ENCODE data around the gene SNCA. TPM values are rescaled to one million over a fixed set of nuclear protein-coding genes. Genes with fewer than 3 reads are reported as not detected.

The SNCA gene
- total RNA-seq, 2 donors from 2014 or later, result 5.6 to 8.7 TPM

DNA sequence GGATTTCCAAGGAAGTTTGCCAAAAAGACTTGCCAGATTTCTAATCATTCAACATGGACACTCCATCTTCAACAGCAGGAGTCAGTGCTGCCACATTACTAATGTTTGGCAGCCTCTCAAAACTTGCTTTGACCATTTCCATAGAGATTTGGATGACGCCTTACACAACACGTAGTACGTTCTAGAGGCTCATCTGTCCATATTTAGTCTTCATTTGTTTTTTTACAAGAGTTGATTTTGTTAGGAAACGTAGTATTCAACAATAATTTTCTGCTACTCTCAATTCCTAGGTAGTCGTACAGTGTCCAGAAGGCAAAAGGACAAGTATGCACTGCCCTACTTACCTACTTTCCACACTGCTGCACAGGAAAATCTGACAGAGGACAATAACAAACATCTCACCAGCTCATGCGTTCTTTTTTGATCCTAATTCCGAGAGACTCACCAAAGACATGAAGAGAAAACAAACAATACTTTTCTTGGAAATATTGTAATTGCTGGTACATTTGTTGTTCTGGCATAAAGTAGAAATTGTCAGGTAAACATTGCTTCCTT, 117.3 kb downstream of the SNCA start:
- Histone ChIP-seq H3K27ac (no peak overlapping the region), H3K27me3 (replicated peaks; ENCODE audit: insufficient read depth) (no peaks in the 10 kb centered on the region), H3K4me1 (replicated peaks) (peaks cover 5% of the 10 kb centered on the region), H3K36me3 (no peaks in the 10 kb centered on the region), H3K9me3 (no peaks in the 10 kb centered on the region), H3K4me3 (no peak overlapping the region)
- intact Hi-C loops (cut with DNase I), result no loop called here
- TF ChIP-seq, protein P1, sequence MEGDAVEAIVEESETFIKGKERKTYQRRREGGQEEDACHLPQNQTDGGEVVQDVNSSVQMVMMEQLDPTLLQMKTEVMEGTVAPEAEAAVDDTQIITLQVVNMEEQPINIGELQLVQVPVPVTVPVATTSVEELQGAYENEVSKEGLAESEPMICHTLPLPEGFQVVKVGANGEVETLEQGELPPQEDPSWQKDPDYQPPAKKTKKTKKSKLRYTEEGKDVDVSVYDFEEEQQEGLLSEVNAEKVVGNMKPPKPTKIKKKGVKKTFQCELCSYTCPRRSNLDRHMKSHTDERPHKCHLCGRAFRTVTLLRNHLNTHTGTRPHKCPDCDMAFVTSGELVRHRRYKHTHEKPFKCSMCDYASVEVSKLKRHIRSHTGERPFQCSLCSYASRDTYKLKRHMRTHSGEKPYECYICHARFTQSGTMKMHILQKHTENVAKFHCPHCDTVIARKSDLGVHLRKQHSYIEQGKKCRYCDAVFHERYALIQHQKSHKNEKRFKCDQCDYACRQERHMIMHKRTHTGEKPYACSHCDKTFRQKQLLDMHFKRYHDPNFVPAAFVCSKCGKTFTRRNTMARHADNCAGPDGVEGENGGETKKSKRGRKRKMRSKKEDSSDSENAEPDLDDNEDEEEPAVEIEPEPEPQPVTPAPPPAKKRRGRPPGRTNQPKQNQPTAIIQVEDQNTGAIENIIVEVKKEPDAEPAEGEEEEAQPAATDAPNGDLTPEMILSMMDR (IDR thresholded peaks at IDR 0.05), result no peak
- TF ChIP-seq POLR2A (IDR thresholded peaks at IDR 0.05), result no peak
- no peak for TF ChIP-seq POLR2AphosphoS5 (IDR thresholded peaks at IDR 0.05)
- DNase-seq (ENCODE audit: low spot score), result no peak
- WGBS, result 91% methylated on average over 7 of the region's 7 CpGs

DNA sequence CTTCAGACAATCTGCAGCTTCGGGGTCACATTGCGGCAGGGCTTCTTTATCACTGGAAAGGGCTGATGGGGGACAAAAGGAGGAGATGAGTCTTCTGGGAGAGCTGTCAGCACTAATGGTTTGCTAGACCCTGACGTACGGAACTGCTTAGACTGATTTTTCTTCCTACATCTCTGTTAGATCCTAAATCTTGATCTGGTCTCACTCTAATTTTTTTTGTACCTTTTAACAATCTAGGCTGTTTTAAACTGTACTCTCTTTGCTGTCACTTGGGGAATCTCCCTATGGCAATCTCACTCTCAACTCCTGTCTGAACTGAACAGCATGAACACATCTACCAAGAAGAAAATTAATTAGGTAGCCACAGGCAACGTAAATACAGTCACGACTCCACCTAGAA, 120.1 kb downstream of the SNCA start:
- H3K27ac ChIP-seq, result no peak overlapping the region
- no peaks in the 10 kb centered on the region for H3K27me3 ChIP-seq (replicated peaks; ENCODE audit: insufficient read depth)
- WGBS, result 75% methylated on average over 6 of the region's 6 CpGs
- no peaks in the 10 kb centered on the region for H3K9me3 ChIP-seq
- no peak for DNase-seq (ENCODE audit: low spot score)
- H3K36me3 ChIP-seq, result no peaks in the 10 kb centered on the region
- no peak overlapping the region for H3K4me3 ChIP-seq
- no peak for TF ChIP-seq POLR2AphosphoS5 (IDR thresholded peaks at IDR 0.05)
- TF ChIP-seq, protein P1 (IDR thresholded peaks at IDR 0.05), result no peak
- no peak for TF ChIP-seq POLR2A (IDR thresholded peaks at IDR 0.05)
- intact Hi-C loops (cut with DNase I), result no loop called here
- peaks cover 5% of the 10 kb centered on the region for H3K4me1 ChIP-seq (replicated peaks)

DNA sequence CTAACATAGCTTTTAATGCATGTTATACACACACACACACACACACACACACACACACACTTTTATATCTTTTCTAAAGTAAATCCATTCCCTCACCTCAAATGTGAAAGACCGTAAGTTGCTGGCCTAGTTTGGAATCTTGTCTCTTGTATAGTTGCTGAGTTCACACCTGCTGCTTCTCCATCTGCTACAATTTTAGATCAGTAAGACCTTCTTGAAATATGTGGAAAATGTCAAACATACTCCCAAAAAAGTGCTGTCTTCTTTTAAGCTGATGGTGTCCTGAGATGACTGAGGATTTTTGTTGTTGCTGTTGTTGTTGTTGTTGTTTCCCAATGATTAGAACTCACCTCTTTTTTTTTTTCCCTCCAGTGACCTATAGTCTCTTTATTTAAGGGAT, 121.3 kb downstream of the SNCA start:
- H3K36me3 ChIP-seq, result no peaks in the 10 kb centered on the region
- no peaks in the 10 kb centered on the region for H3K9me3 ChIP-seq
- H3K27me3 ChIP-seq (replicated peaks; ENCODE audit: insufficient read depth), result no peaks in the 10 kb centered on the region
- TF ChIP-seq, protein P1 (IDR thresholded peaks at IDR 0.05), result no peak
- no peak for TF ChIP-seq POLR2AphosphoS5 (IDR thresholded peaks at IDR 0.05)
- TF ChIP-seq POLR2A (IDR thresholded peaks at IDR 0.05), result no peak
- H3K4me1 ChIP-seq (replicated peaks), result peaks cover under 1% of the 10 kb centered on the region
- no peak for DNase-seq (ENCODE audit: low spot score)
- WGBS, result 100% methylated on average over 1 of the region's 1 CpG
- intact Hi-C loops (cut with DNase I), result no loop called here
- H3K27ac ChIP-seq, result no peak overlapping the region
- H3K4me3 ChIP-seq, result no peak overlapping the region

DNA sequence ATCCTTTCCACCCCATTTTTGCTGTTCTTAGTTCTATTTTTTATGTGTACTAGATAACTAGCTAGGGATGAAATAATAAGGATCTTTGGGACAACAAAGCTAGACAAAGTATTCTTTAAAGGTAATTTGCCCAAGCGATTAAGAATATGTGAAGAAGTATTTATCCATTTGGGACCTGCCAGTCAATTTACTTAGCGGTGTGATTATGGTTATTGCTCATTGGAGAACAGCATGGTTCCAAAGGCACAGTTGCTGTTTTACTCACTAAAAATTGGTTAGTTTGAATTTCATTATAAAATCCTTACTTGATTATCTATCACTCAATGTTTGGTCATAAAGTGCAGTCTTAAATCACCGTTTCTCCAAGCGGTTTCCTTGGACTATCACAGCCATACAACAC, 124.1 kb downstream of the SNCA start:
- Histone ChIP-seq H3K4me1 (replicated peaks) (no peaks in the 10 kb centered on the region), H3K27ac (no peak overlapping the region), H3K27me3 (replicated peaks; ENCODE audit: insufficient read depth) (no peaks in the 10 kb centered on the region), H3K9me3 (no peaks in the 10 kb centered on the region), H3K4me3 (no peak overlapping the region), H3K36me3 (no peaks in the 10 kb centered on the region)
- intact Hi-C loops (cut with DNase I), result no loop called here
- 93% methylated on average over 4 of the region's 4 CpGs for WGBS
- TF ChIP-seq POLR2A (IDR thresholded peaks at IDR 0.05) (no peak), POLR2AphosphoS5 (IDR thresholded peaks at IDR 0.05) (no peak)
- TF ChIP-seq, protein P1 (IDR thresholded peaks at IDR 0.05), result no peak
- no peak for DNase-seq (ENCODE audit: low spot score)

DNA sequence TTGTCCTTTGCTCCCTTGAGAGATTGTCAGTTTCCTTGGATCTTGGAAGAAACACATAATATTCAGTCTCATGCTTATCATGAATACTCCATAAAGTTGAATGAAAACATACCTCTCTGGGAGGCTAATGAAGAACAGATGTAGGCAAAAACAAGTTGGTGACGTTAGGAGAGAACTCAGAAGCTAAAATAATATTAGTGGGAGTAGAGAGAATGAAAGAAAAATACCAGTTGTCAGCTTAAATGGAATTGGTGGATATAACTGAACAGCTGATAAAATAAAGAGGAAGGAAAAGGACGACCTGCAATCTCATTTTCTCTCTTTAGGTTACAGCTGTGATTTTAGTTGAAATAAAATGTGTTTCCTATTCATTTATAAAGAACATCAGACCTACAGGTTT, 124.8 kb downstream of the SNCA start:
- WGBS, result 43% methylated on average over 2 of the region's 2 CpGs
- DNase-seq (ENCODE audit: low spot score), result no peak
- intact Hi-C loops (cut with DNase I), result no loop called here

More for the DNA sequence above, 124.8 kb downstream of the SNCA start:
- no peaks in the 10 kb centered on the region for H3K4me1 ChIP-seq (replicated peaks)
- H3K4me3 ChIP-seq, result no peak overlapping the region
- no peaks in the 10 kb centered on the region for H3K36me3 ChIP-seq
- H3K9me3 ChIP-seq, result no peaks in the 10 kb centered on the region
- no peak for TF ChIP-seq POLR2AphosphoS5 (IDR thresholded peaks at IDR 0.05)
- no peak for TF ChIP-seq POLR2A (IDR thresholded peaks at IDR 0.05)
- H3K27ac ChIP-seq, result no peak overlapping the region
- H3K27me3 ChIP-seq (replicated peaks; ENCODE audit: insufficient read depth), result no peaks in the 10 kb centered on the region
